GM18868 (cell line): ENCODE measurements around the gene PSMB7.

Source experiments
- ATAC-seq: cut with Tn5 transposase; IDR thresholded peaks from one replicate; pipeline ENCODE4 v1.9.1; 2021; ENCODE audit warnings: mild to moderate bottlenecking, moderate library complexity; ENCODE audit not compliant: unreplicated experiment

The PSMB7 gene

DNA sequence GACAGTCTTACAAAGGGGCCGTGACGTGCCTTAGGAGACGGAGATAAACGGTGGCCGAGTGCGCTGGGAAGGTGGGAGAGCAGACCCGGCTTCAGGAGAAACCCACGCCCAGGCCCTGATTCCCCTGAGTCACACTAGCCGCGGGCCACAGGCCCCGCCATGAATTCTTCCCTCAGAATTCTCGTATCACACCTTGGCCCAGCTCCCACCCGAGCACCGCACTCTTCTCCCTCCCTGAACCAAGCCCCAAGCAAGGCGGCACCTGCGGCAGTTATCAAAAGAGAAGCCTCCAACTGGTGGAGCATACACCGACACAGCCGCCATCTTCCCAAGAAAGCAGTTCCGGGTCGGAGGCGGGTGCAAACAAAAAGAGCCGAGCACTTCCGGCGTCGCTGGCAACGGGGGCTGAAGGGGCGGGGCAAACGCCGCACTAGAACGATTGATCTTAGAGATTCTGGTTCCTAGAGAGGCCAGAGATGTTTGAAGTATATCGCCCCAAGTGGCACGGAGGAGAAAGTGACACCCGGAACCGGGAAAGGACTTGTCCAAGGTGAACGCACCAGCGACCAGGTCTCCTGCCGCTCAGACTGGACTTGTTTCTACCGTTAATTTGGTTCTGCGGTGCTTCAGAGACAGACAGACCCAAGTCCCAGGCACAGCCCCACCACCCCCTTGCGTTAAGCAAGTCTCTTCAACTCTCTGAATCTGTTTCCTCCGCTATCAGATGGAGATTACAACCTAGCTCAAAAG, at the start of gene PSMB7:
Gene PSMB7 (minus strand): TSS at position 341 of the 750 bp plus-strand sequence. CDS start 17 bp downstream, at position 324.
- ATAC-seq: peak; percentile 92

DNA sequence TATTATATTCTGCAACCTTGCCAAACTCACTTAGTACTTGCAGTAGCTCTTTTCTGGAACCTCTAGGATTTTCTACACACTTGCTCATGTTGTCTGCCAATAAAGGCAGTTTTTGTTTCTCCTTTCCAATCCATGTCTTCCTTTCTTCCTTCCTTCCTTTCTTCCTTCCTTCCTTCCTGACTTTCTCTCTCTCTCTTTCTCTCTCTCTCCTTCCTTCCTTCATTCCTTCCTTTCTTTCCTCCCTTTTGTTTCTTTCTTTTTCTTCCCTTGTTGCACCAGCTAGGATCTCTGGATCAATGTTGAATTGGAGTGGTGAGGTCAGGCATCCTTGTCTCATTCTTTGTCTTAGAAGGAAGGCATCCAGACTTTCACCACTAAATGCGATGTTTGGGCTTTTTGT, 47.5 kb upstream of the PSMB7 start:
- ATAC-seq: no peak

DNA sequence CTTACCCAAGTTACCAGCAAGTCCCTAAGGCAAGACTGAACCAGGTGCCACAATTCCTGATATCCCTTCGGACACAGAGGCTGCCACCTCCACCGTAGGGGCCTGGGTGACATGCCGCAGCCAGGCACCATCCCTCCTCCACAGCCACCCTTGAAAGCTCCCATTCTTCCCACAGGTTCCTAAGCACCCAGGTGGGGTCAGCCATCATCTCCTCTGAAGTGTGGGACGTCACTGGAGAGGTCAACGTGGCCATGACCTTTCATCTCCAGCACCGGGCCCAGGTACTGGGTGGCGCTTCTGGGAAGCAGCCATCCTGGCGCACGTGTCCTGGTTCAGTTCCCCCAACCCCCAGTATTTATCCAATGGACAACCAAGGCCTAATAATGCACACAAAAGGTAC, 43.2 kb upstream of the PSMB7 start:
- ATAC-seq: no peak

DNA sequence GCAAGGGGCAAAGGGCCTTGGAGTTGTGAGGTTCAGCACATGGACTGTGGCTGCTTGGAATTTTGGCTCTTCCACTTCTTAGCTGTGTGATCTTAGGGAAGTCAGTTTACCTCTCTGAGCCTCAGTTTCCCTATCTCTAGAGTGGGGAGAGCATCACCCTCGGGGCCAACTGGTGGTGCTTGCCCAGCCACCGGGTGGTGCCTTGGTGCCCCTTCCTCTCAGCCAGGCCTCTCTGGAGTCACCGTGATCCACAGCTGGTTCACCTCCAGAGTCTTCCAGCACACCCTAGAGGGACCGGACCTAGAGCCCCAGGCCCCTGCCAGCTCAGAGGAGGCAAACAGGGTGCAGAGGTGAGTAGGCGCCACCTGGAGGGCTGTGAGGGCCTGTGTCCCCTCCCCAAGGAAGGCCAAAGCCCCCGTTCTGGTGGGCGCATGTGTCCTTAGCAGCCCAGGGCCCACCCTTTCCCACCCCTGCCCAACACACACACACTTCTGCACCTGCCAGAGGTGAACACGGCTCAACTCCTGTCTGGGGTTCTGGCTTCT, 42.7 kb upstream of the PSMB7 start:
- no peak for ATAC-seq

DNA sequence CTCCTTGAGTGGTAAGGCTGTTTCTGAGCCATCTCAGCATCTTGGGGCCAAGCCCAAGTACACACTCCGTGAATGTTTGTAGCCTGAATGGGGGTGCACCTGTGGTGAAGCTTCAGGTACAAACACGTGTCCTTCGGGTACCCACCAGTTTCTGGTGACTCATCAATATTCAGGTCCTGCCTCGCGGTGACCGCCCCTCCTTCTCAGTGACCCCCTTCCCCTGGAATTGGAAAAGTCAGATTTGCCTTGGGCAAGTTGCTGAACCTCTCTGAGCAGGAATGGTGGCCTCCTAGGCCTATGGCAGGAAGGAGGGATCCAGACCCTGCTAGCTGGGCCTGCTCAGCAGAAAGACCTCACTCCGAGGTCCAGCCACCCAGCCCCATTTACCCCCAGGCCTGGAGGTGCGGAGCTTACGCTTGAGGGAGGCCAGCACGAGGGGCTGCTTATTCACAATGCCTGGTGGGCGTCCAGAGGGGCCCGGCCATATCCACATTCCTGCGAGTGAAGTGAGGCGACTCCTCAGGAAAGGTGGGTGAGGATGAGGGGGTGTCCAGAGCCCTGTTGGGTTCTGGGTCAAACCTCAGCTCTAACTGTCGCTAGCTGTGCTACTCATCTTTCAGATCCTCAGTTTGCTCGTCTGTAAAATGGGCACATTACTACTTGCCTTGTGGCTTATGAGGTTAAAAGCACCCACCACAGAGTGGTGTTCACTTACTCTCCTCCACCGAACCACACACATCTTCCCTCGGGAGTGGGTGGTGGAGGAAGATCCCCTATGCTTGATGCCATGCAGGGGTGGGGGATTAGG, 42.0 kb upstream of the PSMB7 start:
- ATAC-seq: no peak

DNA sequence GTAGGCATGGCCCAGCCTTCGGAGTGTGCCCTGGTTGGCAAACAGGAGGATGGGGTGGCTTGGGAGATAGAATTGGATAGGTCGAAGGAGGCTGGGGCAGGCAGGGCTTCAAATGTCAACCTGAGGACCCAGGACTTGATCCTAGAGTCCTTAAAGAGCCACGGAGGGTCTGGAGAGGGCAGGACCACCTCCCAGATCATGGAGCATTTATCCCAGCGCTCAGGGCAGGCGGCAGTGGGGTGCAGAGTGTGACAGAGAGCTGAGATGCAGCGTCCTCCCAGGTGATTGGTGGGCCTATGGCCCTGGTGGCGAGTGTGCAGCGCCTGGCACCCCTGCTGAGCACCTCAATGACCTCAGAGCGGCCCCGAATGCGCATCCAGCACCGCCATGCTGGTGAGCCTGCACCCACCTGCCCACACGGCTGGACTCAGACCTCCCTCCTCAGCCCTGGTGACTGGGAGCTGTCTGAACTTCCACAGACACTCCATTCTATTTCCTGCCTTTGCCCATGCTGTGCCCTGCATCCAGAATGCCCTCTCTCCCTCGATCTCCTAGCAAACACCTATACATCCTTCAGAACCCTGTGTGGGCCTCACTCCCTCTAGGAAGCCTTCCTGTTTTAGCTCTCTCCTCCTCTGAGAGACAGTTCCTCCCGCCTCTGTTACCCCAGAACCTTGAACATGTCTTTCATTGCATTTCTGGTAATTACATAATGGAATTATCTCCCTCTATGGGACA, 41.3 kb upstream of the PSMB7 start:
- no peak for ATAC-seq

DNA sequence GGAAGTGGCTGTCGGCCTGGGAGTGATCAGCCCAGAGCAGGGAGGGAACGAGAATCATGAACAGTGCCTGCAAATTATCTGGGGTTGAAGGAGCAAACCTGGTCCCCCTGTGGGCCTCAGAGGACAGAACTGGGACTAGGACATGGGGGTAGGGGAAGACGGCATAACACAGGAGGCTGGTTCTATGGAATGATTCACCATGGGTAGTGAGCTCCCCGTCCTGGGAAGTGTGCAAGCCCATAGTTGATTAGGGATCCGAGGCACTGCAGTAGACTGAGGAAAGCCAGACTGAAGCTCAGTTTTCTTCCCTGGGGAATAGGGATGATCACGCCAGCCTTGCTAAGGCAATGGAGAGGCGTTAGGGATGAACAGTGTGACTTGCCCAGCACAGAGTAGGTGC, 40.6 kb upstream of the PSMB7 start:
- no peak for ATAC-seq

DNA sequence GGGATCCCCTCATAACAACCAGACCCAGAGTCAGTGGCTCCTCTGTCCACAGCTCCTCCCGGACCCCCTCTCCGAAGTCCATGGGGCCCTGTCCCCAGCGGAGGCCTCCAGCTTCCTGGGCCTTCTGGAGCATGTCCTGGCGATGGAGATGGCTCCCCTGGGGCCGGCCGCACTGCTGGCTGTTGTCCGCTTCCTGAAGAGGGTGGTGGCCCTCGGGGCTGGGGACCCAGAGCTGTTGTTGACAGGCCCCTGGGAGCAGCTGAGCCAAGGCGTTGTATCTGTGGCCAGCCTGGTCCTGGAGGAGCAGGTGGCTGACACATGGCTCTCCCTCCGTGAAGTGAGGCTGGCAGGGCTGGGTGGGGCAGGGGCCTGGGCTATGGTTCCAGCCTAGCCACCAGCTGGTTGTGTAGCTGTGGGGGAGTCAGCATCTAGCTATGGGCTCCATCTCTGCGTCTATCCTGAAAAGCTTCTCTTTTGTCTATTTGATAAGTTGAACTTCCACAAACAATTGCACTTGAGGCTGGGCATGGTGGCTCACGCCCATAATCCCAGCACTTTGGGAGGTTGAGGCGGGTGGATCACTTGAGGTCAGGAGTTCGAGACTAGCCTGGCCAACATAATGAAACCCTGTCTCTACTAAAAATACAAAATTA, 39.7 kb upstream of the PSMB7 start:
- no peak for ATAC-seq

DNA sequence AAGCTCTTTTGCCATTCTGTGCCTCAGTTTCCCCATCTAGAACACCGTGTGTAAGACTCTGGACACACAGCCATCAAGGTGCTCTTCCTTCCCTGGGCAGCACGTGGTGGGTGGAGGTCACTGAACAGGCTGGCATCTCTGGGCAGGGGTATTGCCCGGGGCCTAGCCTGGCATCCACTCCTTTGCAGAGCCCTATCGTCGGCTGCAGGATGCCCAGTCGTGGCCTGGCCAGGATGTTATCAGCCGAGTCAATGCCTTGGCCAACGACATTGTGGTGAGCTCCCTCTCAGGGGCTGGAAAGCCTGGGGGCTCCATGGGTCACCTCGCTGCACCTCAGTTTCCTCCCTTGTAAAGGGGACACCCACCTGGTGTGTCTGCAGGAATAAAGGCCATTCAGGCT, 39.1 kb upstream of the PSMB7 start:
- ATAC-seq: no peak

DNA sequence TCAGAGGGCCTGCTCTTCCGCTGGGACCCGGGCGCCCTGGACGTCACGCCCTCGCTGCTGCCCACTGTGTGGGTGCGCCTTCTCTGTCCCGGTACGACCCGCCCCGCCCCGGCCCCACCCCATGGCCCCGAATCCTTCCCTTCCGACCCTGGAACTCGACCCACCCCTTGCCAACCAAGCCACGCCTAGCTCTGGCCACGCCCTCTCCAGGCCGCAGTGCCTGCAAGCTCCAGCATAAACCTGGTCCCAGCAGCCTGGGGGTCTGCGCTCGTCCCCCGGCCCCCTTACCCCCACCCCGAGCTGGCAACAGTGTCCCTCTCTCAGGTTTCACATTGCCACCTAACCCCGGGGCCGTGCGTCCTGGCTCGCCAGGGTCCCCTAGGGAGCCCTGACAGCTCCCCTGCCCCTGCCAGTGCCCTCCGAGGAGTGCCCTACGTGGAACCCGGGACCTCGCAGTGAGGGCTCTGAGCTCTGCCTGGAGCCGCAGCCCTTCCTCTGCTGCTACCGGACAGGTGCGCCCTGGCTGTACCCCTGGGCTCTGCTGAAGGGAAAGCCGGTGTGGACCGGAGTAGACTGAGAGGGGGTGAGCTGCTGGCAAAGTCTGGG, 38.4 kb upstream of the PSMB7 start:
- no peak for ATAC-seq

DNA sequence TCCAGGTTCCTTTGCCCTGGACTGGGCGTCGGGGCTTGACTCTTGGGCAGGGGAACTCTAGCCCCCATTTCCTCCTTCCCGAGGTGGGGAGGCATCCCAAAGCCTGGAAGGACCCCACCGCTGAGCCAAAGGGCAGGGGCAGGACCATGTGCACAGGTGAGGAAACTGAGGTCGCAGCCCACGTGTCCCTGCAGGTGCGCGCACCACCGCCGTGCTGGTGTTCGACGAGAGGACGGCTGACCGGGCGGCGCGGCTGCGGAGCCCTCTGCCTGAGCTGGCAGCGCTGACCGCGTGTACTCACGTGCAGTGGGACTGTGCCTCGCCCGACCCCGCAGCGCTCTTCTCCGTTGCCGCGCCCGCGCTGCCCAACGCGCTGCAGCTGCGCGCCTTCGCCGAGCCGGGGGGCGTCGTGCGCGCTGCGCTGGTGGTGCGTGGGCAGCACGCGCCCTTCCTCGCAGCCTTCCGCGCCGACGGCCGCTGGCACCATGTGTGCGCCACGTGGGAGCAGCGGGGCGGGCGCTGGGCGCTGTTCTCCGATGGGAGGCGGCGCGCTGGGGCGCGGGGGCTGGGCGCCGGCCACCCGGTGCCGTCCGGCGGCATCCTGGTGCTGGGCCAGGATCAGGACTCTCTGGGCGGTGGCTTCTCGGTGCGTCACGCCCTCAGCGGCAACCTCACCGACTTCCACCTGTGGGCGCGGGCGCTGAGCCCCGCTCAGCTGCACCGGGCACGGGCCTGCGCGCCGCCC, 37.8 kb upstream of the PSMB7 start:
- ATAC-seq: no peak

DNA sequence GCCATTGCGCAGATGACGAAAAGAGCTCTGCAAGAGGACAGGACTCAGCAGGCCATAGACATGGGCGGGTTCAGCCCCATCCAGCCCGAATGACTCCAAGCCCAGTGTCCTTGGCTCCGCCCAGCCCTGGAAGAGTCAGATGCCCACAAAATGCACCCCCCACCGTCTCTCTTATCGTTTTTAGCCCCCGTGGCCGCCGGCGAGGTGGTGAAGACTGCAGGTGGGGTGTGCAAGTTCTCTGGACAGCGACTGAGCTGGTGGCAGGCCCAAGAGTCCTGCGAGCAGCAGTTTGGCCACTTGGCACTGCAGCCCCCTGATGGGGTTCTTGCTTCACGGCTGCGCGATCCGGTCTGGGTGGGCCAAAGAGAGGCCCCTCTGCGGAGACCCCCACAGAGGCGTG, 37.1 kb upstream of the PSMB7 start:
- no peak for ATAC-seq

DNA sequence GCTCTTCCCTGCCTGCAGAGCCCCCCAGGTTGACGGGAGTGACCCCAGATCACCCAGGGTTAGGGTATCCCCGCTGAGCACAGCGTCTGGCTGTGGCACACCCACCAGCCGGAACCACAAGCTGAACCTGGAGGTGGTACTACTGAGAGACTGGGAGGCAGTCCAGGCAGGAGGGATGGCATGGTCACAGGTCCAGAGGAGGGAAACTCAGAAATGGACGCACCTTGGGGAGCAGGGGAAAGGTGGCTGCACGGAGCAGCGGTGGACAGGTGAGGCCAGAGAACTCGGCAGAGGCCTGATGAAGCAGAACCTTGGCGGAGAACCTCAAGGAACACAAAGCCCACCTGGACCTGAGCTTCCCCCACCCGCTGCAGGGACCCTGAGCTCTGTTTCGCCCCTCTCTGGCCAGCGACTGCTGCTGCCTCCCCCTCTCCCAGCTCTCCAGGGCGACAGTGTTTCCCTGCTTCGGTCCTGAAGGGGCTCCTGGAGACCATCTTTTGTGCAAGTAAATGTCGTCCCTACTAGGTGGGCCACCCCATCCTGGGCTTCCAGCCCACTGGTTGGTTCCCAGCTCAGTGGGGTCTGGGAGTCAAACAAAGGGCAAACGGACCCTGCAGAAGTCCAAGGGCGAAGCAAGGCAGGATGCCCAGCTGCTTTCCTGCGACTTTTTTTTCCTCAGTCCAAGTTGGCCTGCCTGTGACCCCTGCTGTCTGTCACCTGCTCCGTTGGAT, 35.9 kb upstream of the PSMB7 start:
- no peak for ATAC-seq

DNA sequence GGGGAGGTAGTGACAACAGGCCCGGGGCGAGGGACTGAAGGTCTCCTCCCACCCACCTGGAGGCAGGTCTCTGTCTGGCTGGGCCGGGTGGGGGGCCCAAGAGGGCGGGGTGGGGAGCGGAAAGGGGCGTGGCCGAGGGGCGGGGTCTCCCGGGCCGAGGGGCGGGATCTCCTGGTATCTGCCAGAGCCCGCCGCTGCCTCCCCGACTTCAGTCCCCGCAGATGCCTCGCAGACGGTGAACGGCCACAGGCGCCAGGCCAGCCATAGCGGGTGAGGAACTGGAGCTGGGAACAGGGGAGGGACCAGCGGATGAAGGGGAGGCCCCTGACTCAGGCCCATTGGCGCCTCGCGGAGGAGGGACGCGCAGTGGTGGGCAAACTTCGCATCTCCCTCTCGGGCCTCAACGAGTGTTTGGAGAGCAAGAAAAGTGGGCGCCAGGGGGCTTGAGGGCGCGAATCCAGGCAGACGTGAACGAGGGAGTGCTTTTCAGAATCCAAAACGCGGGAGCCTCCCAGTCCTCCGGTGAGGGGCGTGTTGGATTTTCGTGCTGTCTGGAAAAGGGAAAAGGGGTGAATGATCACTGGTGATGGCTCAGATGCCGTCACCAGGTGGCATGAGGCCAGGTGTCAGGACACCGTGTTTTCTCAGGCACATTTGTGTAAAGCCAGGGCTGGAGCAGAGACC, 35.1 kb upstream of the PSMB7 start, which contains the start of gene ADGRD2:
Gene ADGRD2 (plus strand): TSS at position 211 of the 684 bp plus-strand sequence. CDS start 1,216 bp downstream, outside the sequence.
- ATAC-seq: no peak

DNA sequence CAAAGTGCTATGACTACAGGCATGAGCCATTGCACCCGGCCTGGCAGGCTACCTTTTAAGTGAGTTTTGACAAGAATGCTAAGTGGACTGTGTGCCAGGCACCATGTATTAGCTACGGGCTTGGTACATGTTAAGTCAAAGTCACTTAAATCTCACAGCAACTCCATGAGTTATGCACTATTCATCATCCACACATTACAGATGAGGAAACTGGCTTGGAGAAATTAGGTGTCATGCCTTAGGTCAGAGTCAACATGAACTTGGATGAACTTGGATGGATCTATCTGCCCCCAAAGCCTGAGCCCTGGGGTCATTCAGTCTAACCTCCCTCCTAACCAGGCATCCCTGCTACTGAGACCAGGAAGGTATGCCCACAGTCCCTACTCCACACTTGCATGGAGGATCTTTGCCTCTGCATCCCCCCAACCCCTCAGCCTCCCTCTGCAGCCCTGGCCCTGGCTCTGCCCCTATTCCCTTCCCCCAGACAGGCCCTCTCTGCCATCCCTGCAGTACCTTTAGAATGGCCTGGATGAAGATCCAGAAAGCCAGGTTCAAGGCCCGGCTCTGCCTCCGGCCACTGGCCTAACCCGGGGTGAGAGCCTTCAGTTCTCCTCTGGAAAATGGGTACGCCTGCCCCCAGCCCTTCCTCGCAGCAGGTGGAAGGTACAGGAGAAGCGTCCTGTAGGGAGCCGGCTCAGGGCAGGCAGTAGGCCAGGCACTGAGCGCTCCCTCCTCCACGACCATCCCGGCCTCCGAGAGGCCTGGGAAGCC, 34.3 kb upstream of the PSMB7 start:
- ATAC-seq: no peak

DNA sequence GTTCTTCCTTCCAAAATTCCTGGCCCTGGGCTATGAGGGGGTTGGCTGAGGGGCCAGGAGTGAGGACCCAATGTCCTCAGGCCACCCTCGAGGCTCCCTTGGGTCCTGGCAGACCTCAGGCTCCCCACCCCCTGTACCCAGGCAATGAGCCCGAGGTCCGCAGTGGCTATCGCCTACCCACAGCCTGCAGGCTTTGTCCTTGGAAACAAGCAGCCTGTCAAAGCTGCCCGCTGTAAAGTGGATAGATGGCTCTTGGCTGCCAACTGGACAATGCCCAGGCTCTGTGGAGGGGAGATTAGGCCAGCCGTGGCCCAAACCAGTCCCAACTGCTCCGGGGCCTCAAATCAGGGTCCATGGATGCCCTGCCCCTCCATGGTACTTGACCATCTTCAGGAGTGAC, 32.8 kb upstream of the PSMB7 start:
- ATAC-seq: no peak

DNA sequence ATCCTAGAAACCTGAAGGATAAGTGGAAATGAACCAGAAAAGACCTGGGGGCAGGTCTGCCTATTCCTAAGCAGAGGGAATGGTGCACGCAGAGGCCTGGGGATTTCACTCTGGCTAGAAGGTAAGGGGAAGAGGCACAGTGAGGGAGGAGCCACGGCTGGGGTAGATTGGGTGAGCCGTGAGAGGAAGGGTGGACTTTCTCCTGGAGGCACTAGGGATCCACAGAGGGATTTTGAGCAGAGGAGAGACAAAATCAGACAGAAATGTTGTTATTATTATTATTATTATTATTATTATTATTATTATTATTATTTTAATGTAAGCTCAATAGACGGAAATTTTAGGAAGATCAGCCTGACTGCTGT, 32.0 kb upstream of the PSMB7 start:
- ATAC-seq: no peak

DNA sequence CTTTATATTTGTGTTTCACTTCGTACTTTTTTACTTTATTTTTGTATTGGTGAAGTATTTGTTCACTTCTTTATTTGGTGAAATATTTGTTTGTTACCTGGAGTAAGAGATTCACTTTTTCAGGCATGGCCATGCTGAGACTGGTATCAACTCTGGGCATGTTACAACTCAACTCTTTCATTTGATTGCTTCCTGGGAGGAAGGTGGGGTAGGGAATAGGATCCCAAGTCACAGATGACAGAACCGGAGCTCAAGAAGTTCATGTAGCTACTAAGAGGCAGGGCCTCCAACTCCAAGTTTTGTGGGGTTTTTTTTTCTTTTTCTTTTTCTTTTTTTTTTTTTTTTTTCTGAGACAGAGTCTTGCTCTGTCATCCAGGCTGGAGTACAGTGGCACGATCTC, 28.9 kb upstream of the PSMB7 start:
- ATAC-seq: no peak
